ENCODE results near the gene LCE5A.

LCE5A gene

GRCh38 chr1:152525080-152525641 lies 14.6 kb downstream of the LCE5A start:
- no peaks in the 10 kb centered on the region for H3K27me3 ChIP-seq (ENCODE audit: control insufficient read depth in 1 of 2, insufficient read depth in 1 of 2, low read length in 2 of 2)
- no peak overlapping the region for H3K4me2 ChIP-seq (ENCODE audit: low read length, poor library complexity, severe bottlenecking)
- no peak for DNase-seq
- no peak overlapping the region for H2BK5ac ChIP-seq (ENCODE audit: low read depth, low read length, poor library complexity, severe bottlenecking)
- no peak overlapping the region for H3K4ac ChIP-seq (ENCODE audit: low read depth in 1 of 2, low read length in 2 of 2)
- H3K18ac ChIP-seq (ENCODE audit: low read depth in 1 of 2, low read length in 2 of 2), result no peak overlapping the region
- H3K23ac ChIP-seq (ENCODE audit: low read length in 2 of 2), result no peak overlapping the region
- no peak overlapping the region for H4K8ac ChIP-seq (ENCODE audit: low read length)
- no peaks in the 10 kb centered on the region for H3K79me1 ChIP-seq (replicated peaks; ENCODE audit: low read length, poor library complexity, severe bottlenecking)
- peaks cover 2% of the 10 kb centered on the region for H3K9me3 ChIP-seq (ENCODE audit: control insufficient read depth, low read length)
- H2AK5ac ChIP-seq (ENCODE audit: low read length, severe bottlenecking), result no peak overlapping the region
- no peak overlapping the region for H2BK120ac ChIP-seq (ENCODE audit: low read depth, low read length)
- 0% methylated on average over 1 of the region's 1 CpG for WGBS
- H2BK15ac ChIP-seq (ENCODE audit: low read depth, poor library complexity, severe bottlenecking), result no peak overlapping the region
- H3K4me1 ChIP-seq (ENCODE audit: control insufficient read depth, insufficient read depth, low read depth, low read length), result no peaks in the 10 kb centered on the region
- no peak overlapping the region for H3K9ac ChIP-seq (ENCODE audit: low read length)
- no peaks in the 10 kb centered on the region for H3K36me3 ChIP-seq (ENCODE audit: control insufficient read depth in 1 of 2, insufficient read depth in 2 of 2, low read depth in 1 of 2, low read length in 2 of 2)
- no peak overlapping the region for H3K4me3 ChIP-seq (ENCODE audit: insufficient read depth in 1 of 2, low read depth in 1 of 2, low read length in 2 of 2)
- H4K91ac ChIP-seq (ENCODE audit: low read length), result no peak overlapping the region
- no peak overlapping the region for H3K14ac ChIP-seq (ENCODE audit: low read length in 2 of 2)
- H3K27ac ChIP-seq (ENCODE audit: low read length, poor library complexity, severe bottlenecking), result no peak overlapping the region
- H2BK12ac ChIP-seq (ENCODE audit: low read length in 2 of 2), result no peak overlapping the region
- H2AFZ ChIP-seq (ENCODE audit: low read depth, low read length), result no peak overlapping the region

DNA sequence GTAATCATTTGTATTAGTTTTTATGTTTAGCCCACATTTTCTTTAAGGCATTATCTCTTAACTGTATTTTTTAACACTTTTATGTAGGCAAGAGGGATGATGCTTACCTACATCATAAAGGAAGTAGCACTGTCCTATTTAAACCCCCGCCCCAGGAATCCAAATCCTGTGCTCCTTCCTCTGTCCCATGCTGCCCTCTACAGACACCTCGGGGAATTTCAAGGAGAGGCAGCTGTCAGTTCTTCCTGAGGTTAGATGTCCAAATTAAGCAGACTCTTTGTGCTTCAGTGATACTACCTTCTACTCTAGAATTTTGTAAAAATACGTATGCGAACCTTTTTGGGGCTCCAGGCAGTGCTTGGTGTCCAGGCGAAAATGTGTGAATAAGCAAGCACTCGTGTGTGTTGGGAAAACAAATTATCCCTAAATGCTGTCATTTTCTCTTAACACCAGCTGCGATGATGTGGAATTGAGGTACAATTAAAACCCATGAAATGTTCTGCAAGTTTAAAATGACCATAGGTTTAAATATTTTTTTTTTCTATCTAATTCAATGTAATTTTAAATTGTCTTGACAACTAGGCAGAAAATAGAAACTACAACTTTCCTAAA lies 22.8 kb downstream of the LCE5A start:
- Histone ChIP-seq H4K8ac (ENCODE audit: low read length) (no peak overlapping the region), H3K4me2 (ENCODE audit: low read length, poor library complexity, severe bottlenecking) (no peak overlapping the region)
- 56% methylated on average over 5 of the region's 7 CpGs for WGBS

GRCh38 chr1:152535774-152536173 lies 25.2 kb downstream of the LCE5A start:
- H2AK5ac ChIP-seq (ENCODE audit: low read length, severe bottlenecking), result no peak overlapping the region
- H3K18ac ChIP-seq (ENCODE audit: low read depth in 1 of 2, low read length in 2 of 2), result no peak overlapping the region
- H3K4me1 ChIP-seq (ENCODE audit: control insufficient read depth, insufficient read depth, low read depth, low read length), result no peaks in the 10 kb centered on the region
- H3K79me1 ChIP-seq (replicated peaks; ENCODE audit: low read length, poor library complexity, severe bottlenecking), result no peaks in the 10 kb centered on the region
- WGBS, result 20% methylated on average over 1 of the region's 3 CpGs
- H3K14ac ChIP-seq (ENCODE audit: low read length in 2 of 2), result no peak overlapping the region
- DNase-seq, result no peak
- H4K91ac ChIP-seq (ENCODE audit: low read length), result no peak overlapping the region
- no peak overlapping the region for H3K27ac ChIP-seq (ENCODE audit: low read length, poor library complexity, severe bottlenecking)
- H3K4me3 ChIP-seq (ENCODE audit: insufficient read depth in 1 of 2, low read depth in 1 of 2, low read length in 2 of 2), result no peak overlapping the region
- no peak overlapping the region for H3K4ac ChIP-seq (ENCODE audit: low read depth in 1 of 2, low read length in 2 of 2)
- no peak overlapping the region for H2AFZ ChIP-seq (ENCODE audit: low read depth, low read length)
- H3K9ac ChIP-seq (ENCODE audit: low read length), result no peak overlapping the region
- no peak overlapping the region for H2BK120ac ChIP-seq (ENCODE audit: low read depth, low read length)
- H3K27me3 ChIP-seq (ENCODE audit: control insufficient read depth in 1 of 2, insufficient read depth in 1 of 2, low read length in 2 of 2), result peaks cover 0 to 13% of the 10 kb centered on the region in 2 experiments
- no peak overlapping the region for H3K23ac ChIP-seq (ENCODE audit: low read length in 2 of 2)
- no peaks in the 10 kb centered on the region for H3K36me3 ChIP-seq (ENCODE audit: control insufficient read depth in 1 of 2, insufficient read depth in 2 of 2, low read depth in 1 of 2, low read length in 2 of 2)
- no peaks in the 10 kb centered on the region for H3K9me3 ChIP-seq (ENCODE audit: control insufficient read depth, low read length)
- H2BK12ac ChIP-seq (ENCODE audit: low read length in 2 of 2), result no peak overlapping the region
- H2BK5ac ChIP-seq (ENCODE audit: low read depth, low read length, poor library complexity, severe bottlenecking), result no peak overlapping the region
- no peak overlapping the region for H2BK15ac ChIP-seq (ENCODE audit: low read depth, poor library complexity, severe bottlenecking)
- no peak overlapping the region for H3K4me2 ChIP-seq (ENCODE audit: low read length, poor library complexity, severe bottlenecking)
- H4K8ac ChIP-seq (ENCODE audit: low read length), result no peak overlapping the region

More for the DNA sequence above, 22.8 kb downstream of the LCE5A start:
- no peak overlapping the region for H2AK5ac ChIP-seq (ENCODE audit: low read length, severe bottlenecking)
- no peak overlapping the region for H2BK12ac ChIP-seq (ENCODE audit: low read length in 2 of 2)
- H2BK5ac ChIP-seq (ENCODE audit: low read depth, low read length, poor library complexity, severe bottlenecking), result no peak overlapping the region
- H3K23ac ChIP-seq (ENCODE audit: low read length in 2 of 2), result no peak overlapping the region
- H3K14ac ChIP-seq (ENCODE audit: low read length in 2 of 2), result no peak overlapping the region
- DNase-seq, result no peak
- no peaks in the 10 kb centered on the region for H3K79me1 ChIP-seq (replicated peaks; ENCODE audit: low read length, poor library complexity, severe bottlenecking)
- no peak overlapping the region for H2AFZ ChIP-seq (ENCODE audit: low read depth, low read length)
- no peak overlapping the region for H2BK15ac ChIP-seq (ENCODE audit: low read depth, poor library complexity, severe bottlenecking)
- no peaks in the 10 kb centered on the region for H3K4me1 ChIP-seq (ENCODE audit: control insufficient read depth, insufficient read depth, low read depth, low read length)
- no peak overlapping the region for H3K9ac ChIP-seq (ENCODE audit: low read length)
- no peak overlapping the region for H4K91ac ChIP-seq (ENCODE audit: low read length)
- no peak overlapping the region for H2BK120ac ChIP-seq (ENCODE audit: low read depth, low read length)
- no peaks in the 10 kb centered on the region for H3K36me3 ChIP-seq (ENCODE audit: control insufficient read depth in 1 of 2, insufficient read depth in 2 of 2, low read depth in 1 of 2, low read length in 2 of 2)
- H3K27me3 ChIP-seq (ENCODE audit: control insufficient read depth in 1 of 2, insufficient read depth in 1 of 2, low read length in 2 of 2), result peaks cover 0 to 13% of the 10 kb centered on the region in 2 experiments
- H3K9me3 ChIP-seq (ENCODE audit: control insufficient read depth, low read length), result no peaks in the 10 kb centered on the region
- H3K18ac ChIP-seq (ENCODE audit: low read depth in 1 of 2, low read length in 2 of 2), result no peak overlapping the region
- H3K4ac ChIP-seq (ENCODE audit: low read depth in 1 of 2, low read length in 2 of 2), result no peak overlapping the region
- H3K4me3 ChIP-seq (ENCODE audit: insufficient read depth in 1 of 2, low read depth in 1 of 2, low read length in 2 of 2), result no peak overlapping the region
- no peak overlapping the region for H3K27ac ChIP-seq (ENCODE audit: low read length, poor library complexity, severe bottlenecking)

DNA sequence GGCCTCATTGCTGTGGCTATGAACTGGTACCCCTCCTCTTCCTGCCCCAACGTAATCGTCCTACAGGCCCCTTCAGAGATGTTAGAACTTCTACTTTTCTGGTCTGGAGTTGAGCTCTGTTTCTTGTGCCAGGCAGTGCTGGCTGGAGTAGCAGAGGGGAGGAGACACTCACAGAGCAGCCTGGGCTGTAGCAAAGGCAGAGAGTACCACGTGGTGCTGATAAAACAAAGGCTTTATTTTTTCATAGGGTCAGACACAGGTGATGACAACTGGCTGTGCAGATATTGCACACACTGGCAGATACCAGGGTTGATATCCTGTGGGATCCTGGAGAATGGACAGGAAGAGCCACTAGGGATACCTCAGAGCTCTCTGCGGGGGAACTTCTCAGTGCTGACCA lies 26.9 kb downstream of the LCE5A start:
- Histone ChIP-seq H2AK5ac (ENCODE audit: low read length, severe bottlenecking) (no peak overlapping the region), H4K91ac (ENCODE audit: low read length) (no peak overlapping the region), H3K14ac (ENCODE audit: low read length in 2 of 2) (no peak overlapping the region), H3K36me3 (ENCODE audit: control insufficient read depth in 1 of 2, insufficient read depth in 2 of 2, low read depth in 1 of 2, low read length in 2 of 2) (no peaks in the 10 kb centered on the region), H3K9ac (ENCODE audit: low read length) (no peak overlapping the region), H3K27ac (ENCODE audit: low read length, poor library complexity, severe bottlenecking) (no peak overlapping the region), H3K27me3 (ENCODE audit: control insufficient read depth in 1 of 2, insufficient read depth in 1 of 2, low read length in 2 of 2) (peaks cover 0 to 13% of the 10 kb centered on the region in 2 experiments), H3K23ac (ENCODE audit: low read length in 2 of 2) (no peak overlapping the region), H2BK120ac (ENCODE audit: low read depth, low read length) (no peak overlapping the region), H3K4me1 (ENCODE audit: control insufficient read depth, insufficient read depth, low read depth, low read length) (no peaks in the 10 kb centered on the region), H3K18ac (ENCODE audit: low read depth in 1 of 2, low read length in 2 of 2) (no peak overlapping the region), H4K8ac (ENCODE audit: low read length) (no peak overlapping the region), H3K9me3 (ENCODE audit: control insufficient read depth, low read length) (no peaks in the 10 kb centered on the region), H3K4me3 (ENCODE audit: insufficient read depth in 1 of 2, low read depth in 1 of 2, low read length in 2 of 2) (no peak overlapping the region), H2BK15ac (ENCODE audit: low read depth, poor library complexity, severe bottlenecking) (no peak overlapping the region), H2BK12ac (ENCODE audit: low read length in 2 of 2) (no peak overlapping the region), H3K4ac (ENCODE audit: low read depth in 1 of 2, low read length in 2 of 2) (no peak overlapping the region), H3K4me2 (ENCODE audit: low read length, poor library complexity, severe bottlenecking) (no peak overlapping the region), H2AFZ (ENCODE audit: low read depth, low read length) (no peak overlapping the region), H3K79me1 (replicated peaks; ENCODE audit: low read length, poor library complexity, severe bottlenecking) (no peaks in the 10 kb centered on the region), H2BK5ac (ENCODE audit: low read depth, low read length, poor library complexity, severe bottlenecking) (no peak overlapping the region)
- WGBS, result 38% methylated on average over 4 of the region's 4 CpGs
- DNase-seq, result no peak

Data from mesenchymal stem cell (in vitro differentiated cells and primary cell).